Prostate gland (tissue), 2 donors: Measurements from ENCODE around the gene HSD3B1.

Source experiments
- POLR2A ChIP-seq: fragments of 450-650 bp; IDR thresholded peaks from one replicate; pipeline ENCODE4 v1.6.1; 2016; ENCODE audit warnings: antibody characterized with exemption, mild to moderate bottlenecking
- TF ChIP-seq, protein P1 (sequence below), 4 experiments: fragments of 200-600 bp in 2 of 4; fragments of 450-650 bp in 2 of 4; sonication (generic) in 2 of 4; IDR thresholded peaks; 1 replicate in 3 of 4; 2 replicates in 1 of 4; pipeline ENCODE4 v1.5.1; 2016 to 2019; ENCODE audit warnings: antibody characterized with exemption in 4 of 4, mild to moderate bottlenecking in 2 of 4, moderate library complexity in 2 of 4

DNA sequence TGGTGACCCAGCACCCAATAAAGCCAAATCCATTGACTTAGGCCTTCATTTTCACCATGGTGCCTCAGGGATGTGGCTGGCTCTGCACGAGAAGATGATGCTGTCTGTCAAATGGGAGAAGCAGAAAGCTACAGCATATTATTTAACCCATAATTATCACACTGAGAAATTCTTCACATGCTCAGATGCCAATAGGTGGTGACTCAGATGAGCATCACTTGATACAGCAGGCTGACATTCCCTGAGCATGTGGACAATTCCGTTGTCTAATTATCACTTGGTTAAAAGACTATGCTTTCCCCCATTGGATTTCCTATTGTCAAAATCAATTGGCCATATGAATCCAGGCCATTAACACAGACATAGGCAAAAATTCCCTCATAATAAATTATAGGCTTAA is 44.0 kb upstream of the HSD3B1 start:
- TF ChIP-seq, protein P1, sequence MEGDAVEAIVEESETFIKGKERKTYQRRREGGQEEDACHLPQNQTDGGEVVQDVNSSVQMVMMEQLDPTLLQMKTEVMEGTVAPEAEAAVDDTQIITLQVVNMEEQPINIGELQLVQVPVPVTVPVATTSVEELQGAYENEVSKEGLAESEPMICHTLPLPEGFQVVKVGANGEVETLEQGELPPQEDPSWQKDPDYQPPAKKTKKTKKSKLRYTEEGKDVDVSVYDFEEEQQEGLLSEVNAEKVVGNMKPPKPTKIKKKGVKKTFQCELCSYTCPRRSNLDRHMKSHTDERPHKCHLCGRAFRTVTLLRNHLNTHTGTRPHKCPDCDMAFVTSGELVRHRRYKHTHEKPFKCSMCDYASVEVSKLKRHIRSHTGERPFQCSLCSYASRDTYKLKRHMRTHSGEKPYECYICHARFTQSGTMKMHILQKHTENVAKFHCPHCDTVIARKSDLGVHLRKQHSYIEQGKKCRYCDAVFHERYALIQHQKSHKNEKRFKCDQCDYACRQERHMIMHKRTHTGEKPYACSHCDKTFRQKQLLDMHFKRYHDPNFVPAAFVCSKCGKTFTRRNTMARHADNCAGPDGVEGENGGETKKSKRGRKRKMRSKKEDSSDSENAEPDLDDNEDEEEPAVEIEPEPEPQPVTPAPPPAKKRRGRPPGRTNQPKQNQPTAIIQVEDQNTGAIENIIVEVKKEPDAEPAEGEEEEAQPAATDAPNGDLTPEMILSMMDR (IDR thresholded peaks at IDR 0.05): no peak
- no peak for TF ChIP-seq POLR2A
